AG10803 (cell line): Measurements from ENCODE around the gene AXL.

Source experiments
- DNase-seq: peaks from one replicate; pipeline ENCODE4 v3.0.0; 2010; ENCODE audit warnings: low read depth
- H3K4me3 ChIP-seq: 2 replicates; pipeline ENCODE4 v1.5.1; 2011; ENCODE audit warnings: mild to moderate bottlenecking, low read length, control low read depth
- TF ChIP-seq, protein P1 (sequence below): conservative IDR thresholded peaks from 2 replicates; pipeline ENCODE4 v1.5.1; 2011; ENCODE audit warnings: mild to moderate bottlenecking, low read length, control low read depth, inconsistent platforms

AXL gene

DNA sequence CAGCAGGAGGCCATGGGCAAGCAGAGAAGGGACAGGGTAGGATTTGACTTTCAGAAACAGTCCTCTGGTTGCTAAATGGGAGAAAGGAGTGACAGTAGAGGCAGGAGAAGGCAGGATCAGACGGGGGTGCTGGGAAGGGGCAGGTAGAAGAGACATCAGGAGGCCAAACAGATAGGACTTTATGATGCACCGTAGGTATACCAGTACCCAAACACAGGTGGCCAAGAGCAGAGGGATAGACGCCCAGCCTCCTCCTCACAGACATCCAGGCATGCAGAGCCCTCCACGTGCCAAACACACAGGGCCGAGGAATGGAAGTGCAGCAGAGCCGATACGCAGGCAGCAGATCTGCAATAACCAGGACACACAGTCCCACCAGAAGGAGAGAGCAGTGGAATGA lies 1.3 kb upstream of the AXL start:
- DNase-seq = no peak
- TF ChIP-seq, protein P1, sequence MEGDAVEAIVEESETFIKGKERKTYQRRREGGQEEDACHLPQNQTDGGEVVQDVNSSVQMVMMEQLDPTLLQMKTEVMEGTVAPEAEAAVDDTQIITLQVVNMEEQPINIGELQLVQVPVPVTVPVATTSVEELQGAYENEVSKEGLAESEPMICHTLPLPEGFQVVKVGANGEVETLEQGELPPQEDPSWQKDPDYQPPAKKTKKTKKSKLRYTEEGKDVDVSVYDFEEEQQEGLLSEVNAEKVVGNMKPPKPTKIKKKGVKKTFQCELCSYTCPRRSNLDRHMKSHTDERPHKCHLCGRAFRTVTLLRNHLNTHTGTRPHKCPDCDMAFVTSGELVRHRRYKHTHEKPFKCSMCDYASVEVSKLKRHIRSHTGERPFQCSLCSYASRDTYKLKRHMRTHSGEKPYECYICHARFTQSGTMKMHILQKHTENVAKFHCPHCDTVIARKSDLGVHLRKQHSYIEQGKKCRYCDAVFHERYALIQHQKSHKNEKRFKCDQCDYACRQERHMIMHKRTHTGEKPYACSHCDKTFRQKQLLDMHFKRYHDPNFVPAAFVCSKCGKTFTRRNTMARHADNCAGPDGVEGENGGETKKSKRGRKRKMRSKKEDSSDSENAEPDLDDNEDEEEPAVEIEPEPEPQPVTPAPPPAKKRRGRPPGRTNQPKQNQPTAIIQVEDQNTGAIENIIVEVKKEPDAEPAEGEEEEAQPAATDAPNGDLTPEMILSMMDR = no peak
- no peak overlapping the region for H3K4me3 ChIP-seq

GRCh38 chr19:41218249-41218614 lies 791 bp upstream of the AXL start:
- TF ChIP-seq, protein P1 = no peak
- peak overlapping the region; percentile 94 for H3K4me3 ChIP-seq
- DNase-seq = no peak

GRCh38 chr19:41219924-41220567 lies 1.0 kb downstream of the AXL start:
- H3K4me3 ChIP-seq = peak overlapping the region; percentile 94

GRCh38 chr19:41220811-41221210 lies 1.8 kb downstream of the AXL start:
- H3K4me3 ChIP-seq = peak overlapping the region; percentile 94
- TF ChIP-seq, protein P1 = no peak
- no peak for DNase-seq

More at GRCh38 chr19:41219924-41220567, 1.0 kb downstream of the AXL start:
- peak; percentile 76 for DNase-seq
- TF ChIP-seq, protein P1 = no peak

GRCh38 chr19:41221514-41222205 lies 2.6 kb downstream of the AXL start:
- peak overlapping the region; percentile 94 for H3K4me3 ChIP-seq
- TF ChIP-seq, protein P1 = no peak
- DNase-seq = no peak

DNA sequence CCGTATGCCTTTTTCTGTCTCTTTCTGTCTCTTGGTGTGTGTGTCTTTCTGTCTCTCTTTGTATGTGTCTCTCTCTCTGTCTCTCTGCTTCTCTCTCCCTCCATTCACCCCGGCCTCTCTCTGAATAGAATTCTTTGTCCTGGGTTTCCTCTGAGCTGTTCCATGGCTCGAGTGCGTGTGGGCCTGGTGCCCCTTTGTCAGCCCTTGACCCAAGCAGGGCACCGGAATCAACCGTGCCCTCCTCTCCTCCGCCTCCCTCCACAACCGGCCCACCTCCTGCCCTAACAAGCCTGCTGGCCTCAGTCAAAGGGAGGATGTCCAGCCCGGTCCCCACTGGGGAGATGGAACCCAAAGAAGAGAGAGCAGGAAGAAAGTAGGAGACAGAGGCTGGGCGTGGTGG lies 3.2 kb downstream of the AXL start:
- TF ChIP-seq, protein P1 = no peak
- no peak for DNase-seq
- H3K4me3 ChIP-seq = no peak overlapping the region

DNA sequence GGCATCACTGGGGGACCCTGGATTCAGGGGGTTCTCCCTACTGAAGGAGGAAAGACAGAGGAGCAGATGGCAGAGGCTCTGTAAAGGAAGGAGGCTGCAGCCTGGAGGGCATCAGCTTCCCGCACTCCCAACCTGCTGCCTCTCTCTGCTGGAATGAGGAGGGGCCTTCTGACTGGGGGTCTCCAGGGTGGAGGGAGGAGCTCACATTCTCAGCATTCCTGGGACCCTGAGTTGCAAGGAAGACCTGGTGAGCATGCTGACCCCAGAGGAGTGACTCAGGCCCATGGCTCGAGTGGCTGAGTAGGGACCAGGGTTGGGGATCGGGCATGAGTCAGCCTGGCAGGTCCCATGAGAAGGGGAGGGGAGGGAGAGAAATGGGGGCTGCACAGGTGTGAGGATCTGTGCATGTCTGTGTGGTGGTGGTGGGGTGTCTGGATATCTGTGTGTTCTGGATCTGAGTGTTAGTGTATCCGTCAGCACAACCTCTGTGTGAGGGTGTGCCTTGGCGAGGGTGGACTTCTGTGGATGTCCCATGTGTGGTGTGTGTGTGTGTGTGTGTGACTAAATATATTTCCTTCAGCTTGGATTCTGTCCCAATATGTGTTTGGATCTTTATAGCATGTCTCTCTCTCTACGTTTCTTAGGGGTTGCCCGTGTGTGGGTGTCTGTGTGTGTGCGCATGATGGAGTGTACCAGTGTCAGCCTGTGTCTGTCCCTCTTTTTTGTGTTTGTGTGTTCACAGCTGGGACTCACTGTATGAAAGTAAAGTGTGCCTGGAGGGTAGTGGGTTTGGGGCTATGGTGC lies 4.6 kb downstream of the AXL start:
- TF ChIP-seq, protein P1 = no peak
- peak; percentile 83 for DNase-seq
- peak overlapping the region; percentile 49 for H3K4me3 ChIP-seq
